A549 treated with DMSO at 1 μM for 4 hours (cell line): ENCODE measurements around the gene SPATA19. TPM values are rescaled to one million over a fixed set of nuclear protein-coding genes. Genes with fewer than 3 reads are reported as not detected.

Source experiments
- total RNA-seq: library from RNA; stranded (reverse); fragments of 200-300 nt; extraction: Qiagen RNA extraction; gene quantifications from 5 replicates; pipeline ENCODE4 v1.2.3, GENCODE V29; 2022; ENCODE audit warnings: low read depth

The SPATA19 gene, protein sequence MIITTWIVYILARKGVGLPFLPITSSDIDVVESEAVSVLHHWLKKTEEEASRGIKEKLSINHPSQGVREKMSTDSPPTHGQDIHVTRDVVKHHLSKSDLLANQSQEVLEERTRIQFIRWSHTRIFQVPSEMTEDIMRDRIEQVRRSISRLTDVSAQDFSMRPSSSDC
- not detected in 5 replicates for total RNA-seq

DNA sequence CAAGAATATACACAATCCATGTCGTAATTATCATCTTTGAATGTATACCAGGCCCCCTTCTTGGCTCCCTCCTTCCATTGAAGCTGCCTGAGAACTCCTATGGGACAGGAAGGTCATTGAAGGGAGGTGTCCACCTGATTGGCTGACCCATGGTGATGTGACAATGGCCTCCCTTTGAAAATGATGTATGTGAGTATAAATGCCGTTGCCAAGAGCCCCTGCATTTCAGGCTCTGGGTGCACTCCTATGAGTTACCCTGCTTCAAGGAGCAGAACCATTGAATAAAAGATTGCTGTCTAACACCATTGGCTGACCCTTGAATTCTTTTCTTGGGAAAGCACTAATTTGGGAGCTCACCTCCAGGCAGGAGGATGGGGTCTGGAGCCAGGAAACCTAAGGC lies at the start of gene SPATA19:
Gene SPATA19 (minus strand): TSS at position 101 of the 400 bp plus-strand sequence. CDS start 67 bp downstream, at position 34.

Other genes with a start within 250 kb of the SPATA19 start
- 0.54 to 1.9 TPM (median 1.3 TPM) in 5 replicates for gene IGSF9B, start 111.5 kb upstream of the SPATA19 start, total RNA-seq
- 3.9 to 4.9 TPM (median 4.4 TPM) in 5 replicates for gene JAM3, start 223.6 kb upstream of the SPATA19 start, total RNA-seq